HG03045 (cell line): ENCODE results near the gene CTNNA3.

Experiments
- ATAC-seq: cut with Tn5 transposase; IDR thresholded peaks from one replicate; pipeline ENCODE4 v1.9.1; 2021; ENCODE audit warnings: mild to moderate bottlenecking, moderate library complexity; ENCODE audit not compliant: unreplicated experiment

Gene CTNNA3

GRCh38 chr10:66784770-66785169, 911.2 kb downstream of the CTNNA3 start:
- no peak for ATAC-seq

- no peak for ATAC-seq
Observed at GRCh38 chr10:66783316-66783715, 912.7 kb downstream of the CTNNA3 start.

GRCh38 chr10:66782776-66783175, 913.2 kb downstream of the CTNNA3 start:
- no peak for ATAC-seq

- no peak for ATAC-seq
Observed at GRCh38 chr10:66782144-66782543, 913.9 kb downstream of the CTNNA3 start.

GRCh38 chr10:66780796-66781195, 915.2 kb downstream of the CTNNA3 start:
- ATAC-seq, result no peak

GRCh38 chr10:66778351-66778750, 917.6 kb downstream of the CTNNA3 start:
- ATAC-seq, result no peak

- ATAC-seq, result no peak
Observed at GRCh38 chr10:66777665-66778064, 918.3 kb downstream of the CTNNA3 start.

GRCh38 chr10:66773472-66773817, 922.5 kb downstream of the CTNNA3 start:
- no peak for ATAC-seq

- no peak for ATAC-seq
Observed at GRCh38 chr10:66772548-66773471, 923.2 kb downstream of the CTNNA3 start.

GRCh38 chr10:66767707-66768106, 928.3 kb downstream of the CTNNA3 start:
- no peak for ATAC-seq

- ATAC-seq, result no peak
Observed at GRCh38 chr10:66762218-66762729, 933.7 kb downstream of the CTNNA3 start.

GRCh38 chr10:66760941-66761340, 935.1 kb downstream of the CTNNA3 start:
- ATAC-seq, result no peak

GRCh38 chr10:66755474-66755873, 940.5 kb downstream of the CTNNA3 start:
- ATAC-seq, result no peak

GRCh38 chr10:66752714-66753113, 943.3 kb downstream of the CTNNA3 start:
- ATAC-seq, result no peak

- no peak for ATAC-seq
Observed at GRCh38 chr10:66748217-66748616, 947.8 kb downstream of the CTNNA3 start.

- no peak for ATAC-seq
Observed at GRCh38 chr10:66747451-66747850, 948.5 kb downstream of the CTNNA3 start.

- no peak for ATAC-seq
Observed at GRCh38 chr10:66746711-66747110, 949.3 kb downstream of the CTNNA3 start.

GRCh38 chr10:66746246-66746645, 949.7 kb downstream of the CTNNA3 start:
- ATAC-seq, result no peak

GRCh38 chr10:66744915-66745314, 951.1 kb downstream of the CTNNA3 start:
- no peak for ATAC-seq

GRCh38 chr10:66737241-66737640, 958.8 kb downstream of the CTNNA3 start:
- no peak for ATAC-seq

- ATAC-seq, result no peak
Observed at GRCh38 chr10:66723608-66724400, 972.2 kb downstream of the CTNNA3 start.

- no peak for ATAC-seq
Observed at GRCh38 chr10:66719483-66719882, 976.5 kb downstream of the CTNNA3 start.
